Dermis blood vessel endothelial cell (primary cell): ENCODE data around the gene RPS6KA3. TPM values are rescaled to one million over a fixed set of nuclear protein-coding genes. Genes with fewer than 3 reads are reported as not detected.
"Not testable (repeated sequence)": the region's sequence is repeated elsewhere in the genome, so short reads cannot be mapped to it uniquely, and the experiment has no call there.

ENCODE experiments used
- DNase-seq: peaks from one replicate; pipeline ENCODE4 v3.0.0; 2010
- total RNA-seq: library from RNA; depleted of rRNA; stranded (reverse); fragments of >200 nt; gene quantifications from 2 replicates; pipeline ENCODE4 v1.2.3, GENCODE V29; 2014

The RPS6KA3 gene
- total RNA-seq, 1 donor from 2014 or later = 156 TPM

GRCh38 chrX:20141281-20142220 lies 125.2 kb downstream of the RPS6KA3 start, which contains the start of gene EIF1AX:
Gene EIF1AX, minus strand, starts transcription at chrX:20141838. Its CDS starts 198 bp downstream, at chrX:20141640.
- DNase-seq = peak; percentile 97

DNA sequence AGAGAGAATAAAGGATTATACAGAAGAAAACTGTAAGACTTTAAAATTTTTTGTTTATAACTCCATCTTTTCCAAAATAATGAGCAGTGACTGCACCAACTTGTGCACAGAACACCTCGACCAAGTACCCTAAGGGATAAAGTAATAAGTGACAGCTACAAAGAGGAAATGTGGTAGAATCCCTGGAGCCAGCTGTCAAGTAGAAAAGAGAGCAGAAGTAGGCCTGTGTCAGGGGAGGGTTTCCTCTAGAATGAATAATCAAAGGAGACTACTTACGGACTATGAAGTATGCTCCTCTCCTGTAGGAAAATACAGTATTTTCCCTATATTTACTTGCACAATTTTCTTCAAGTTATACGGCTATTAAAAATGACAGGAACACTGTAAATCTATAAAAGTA lies 126.3 kb downstream of the RPS6KA3 start:
- peak; percentile 17 for DNase-seq

- no peak for DNase-seq
These were observed 126.7 kb downstream of the RPS6KA3 start for GRCh38 chrX:20139966-20140365.

DNA sequence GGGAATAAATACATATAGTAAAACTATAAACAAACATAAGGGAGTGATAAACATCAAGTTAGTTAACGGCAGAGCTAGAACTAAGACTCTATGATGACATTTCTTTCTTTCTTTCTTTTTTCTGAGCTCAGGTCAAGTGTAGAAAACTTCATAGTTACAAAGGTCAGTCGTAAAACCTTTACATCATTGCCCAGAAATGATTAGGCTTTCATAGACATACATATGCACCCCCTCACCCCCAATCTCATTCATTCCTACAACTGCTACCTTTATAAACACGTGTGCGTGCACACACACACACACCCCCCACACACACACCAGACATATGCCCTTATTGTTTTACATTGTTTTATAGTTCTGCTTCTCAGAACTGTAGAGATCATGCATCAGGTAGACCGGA lies 130.8 kb downstream of the RPS6KA3 start:
- no peak for DNase-seq

DNA sequence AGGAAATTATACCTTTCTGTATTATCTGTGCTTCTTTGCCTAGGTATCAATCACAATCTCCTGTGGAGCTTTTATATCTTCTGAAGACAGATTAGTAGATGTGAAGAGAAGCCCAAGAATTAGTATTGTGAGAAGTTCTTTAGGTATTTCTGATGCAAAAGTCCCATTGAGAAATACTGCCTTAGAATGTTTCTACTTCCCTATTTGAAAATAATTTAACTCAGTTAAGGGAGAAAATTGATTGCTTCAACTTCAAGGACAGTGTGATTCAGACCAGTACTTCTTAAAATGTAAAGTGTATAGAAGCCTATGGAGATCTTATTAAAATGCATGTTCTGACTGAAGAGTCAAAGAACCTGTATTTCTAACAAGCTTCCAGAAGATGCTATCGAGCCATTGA lies 134.0 kb downstream of the RPS6KA3 start:
- DNase-seq = no peak

- DNase-seq = no peak
These were observed 136.4 kb downstream of the RPS6KA3 start for GRCh38 chrX:20130357-20130756.

DNA sequence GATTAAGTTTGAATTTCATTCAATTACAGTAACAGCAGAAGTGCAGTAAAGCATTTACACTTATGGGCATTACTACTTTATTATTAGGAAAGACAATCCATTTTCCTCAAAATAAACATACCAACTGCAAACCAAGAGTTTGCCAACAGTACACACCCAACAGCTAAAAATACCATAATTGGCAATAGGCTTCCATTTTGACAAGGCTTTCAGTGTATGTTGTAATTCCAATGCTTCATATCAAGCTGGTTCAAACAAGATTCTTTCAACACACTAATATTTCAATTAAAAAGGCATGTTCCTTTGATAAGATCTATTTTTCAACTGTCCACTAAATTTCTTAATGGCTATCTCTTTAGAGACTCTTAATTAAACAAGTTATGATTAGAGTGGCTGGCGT lies 137.2 kb downstream of the RPS6KA3 start:
- no peak for DNase-seq

DNA sequence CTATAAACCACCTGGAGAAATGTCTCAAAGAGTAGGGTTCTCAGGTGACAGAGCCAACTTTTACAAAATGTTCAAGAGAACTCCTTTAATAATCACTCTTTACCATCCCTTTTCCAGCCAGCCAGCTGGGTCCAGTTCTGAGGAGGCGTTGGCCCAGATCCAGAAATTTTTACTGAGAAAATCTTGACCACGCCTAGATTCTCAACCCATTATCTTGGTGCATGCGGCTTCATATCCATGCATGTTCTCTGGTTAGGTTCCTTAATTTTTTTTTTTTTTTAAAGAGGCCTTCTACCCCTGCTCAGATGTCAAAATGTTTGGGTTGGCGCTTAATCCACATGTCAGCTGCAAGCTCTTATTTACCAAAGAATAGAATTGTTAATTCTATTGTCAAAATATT lies 138.0 kb downstream of the RPS6KA3 start:
- no peak for DNase-seq

- not testable (repeated sequence) for DNase-seq
These were observed 139.3 kb downstream of the RPS6KA3 start for GRCh38 chrX:20127440-20127839.

DNA sequence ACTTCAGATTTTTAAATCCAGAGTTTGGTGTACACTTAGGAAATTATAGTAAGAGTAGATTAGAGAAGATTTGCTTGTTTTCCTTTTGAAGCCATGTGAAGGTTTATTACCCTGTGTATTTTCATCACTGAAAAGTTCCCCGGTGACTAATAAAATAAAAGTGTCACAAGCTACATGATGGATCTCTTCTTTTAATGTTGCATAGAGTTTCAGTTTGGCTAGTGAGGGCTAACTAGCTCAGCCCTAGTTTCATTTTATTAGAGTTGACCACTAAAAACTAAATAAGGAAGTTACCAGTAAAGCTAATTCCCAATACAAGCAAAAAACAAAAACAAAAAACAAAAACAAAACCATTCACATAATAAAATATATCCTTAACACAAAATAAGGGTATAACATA lies 139.9 kb downstream of the RPS6KA3 start:
- not testable (repeated sequence) for DNase-seq

GRCh38 chrX:20124964-20125363 lies 141.7 kb downstream of the RPS6KA3 start:
- no peak for DNase-seq

DNA sequence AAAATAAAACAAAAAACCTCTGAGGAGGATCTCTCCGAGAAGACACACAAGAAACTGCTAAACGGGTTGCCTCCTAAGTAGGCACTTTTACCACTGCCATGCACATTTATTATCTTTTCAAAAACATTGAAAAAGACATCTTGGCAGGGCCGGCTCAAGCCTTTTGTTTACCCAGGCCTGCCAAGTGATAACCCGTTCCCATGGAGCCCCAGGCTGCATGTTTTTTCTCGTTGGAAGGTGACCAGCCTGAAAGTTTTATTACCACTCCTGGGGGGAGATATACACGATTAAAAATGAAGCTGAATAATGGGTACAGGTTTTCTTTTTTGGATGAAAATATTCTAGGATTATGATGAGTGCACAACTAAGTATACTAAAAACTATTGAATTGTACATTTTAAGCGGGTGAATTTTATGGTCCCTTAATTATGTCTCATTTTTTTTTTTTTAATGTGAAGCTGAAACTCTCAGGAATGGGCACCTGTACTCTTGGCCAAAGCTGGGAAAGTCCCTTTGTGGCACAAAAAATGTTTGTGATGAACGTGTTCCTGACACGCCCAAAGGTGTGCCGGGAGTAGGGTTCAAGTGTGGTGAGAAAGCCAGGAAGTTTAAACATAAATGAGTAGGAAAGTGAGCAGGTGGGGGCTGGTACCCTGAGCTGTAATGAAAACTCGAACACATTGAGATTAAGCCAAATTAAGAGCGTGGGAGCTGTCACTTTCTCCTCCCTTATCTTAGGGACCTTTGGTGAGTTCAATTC lies 148.5 kb downstream of the RPS6KA3 start:
- no peak for DNase-seq

DNA sequence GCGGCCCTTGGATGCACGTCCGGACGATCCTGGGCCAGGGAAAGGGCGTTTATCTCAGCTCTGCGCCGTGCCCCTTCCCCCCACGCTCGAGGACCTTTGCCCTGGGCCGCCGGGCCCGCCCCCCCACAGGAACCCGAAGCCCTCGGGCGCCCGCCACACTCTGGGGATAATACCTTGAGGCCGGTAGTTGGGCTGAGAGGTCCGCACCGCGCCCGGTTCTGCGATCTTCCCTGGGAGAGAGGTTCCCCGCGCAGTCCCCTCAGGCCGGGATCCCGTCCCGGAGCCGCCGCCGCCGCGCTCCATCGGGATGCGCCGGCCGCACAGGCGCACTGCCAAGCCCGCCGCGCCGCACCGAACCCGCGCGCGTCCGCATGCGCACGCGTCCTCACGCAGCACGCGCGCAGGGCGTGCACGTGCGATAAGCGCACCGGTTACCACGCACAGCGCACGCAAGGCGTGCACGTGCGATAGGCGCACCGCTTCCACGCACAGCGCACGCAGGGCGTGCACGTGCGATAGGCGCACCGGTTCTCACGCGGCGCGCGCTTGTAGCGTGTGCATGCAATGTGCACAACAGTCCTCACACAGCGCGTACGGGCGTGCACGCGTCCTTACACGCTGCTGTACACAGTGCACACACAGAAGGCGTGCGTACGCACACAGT lies 150.0 kb downstream of the RPS6KA3 start, which contains the start of gene MAP7D2:
Gene MAP7D2, minus strand, starts transcription at position 331 of the 664 bp plus-strand sequence. Its CDS starts 28 bp downstream, at position 303.
- DNase-seq = no peak

GRCh38 chrX:20116087-20116576 lies 150.6 kb downstream of the RPS6KA3 start:
- DNase-seq = no peak

- DNase-seq = no peak
These were observed 154.5 kb downstream of the RPS6KA3 start for GRCh38 chrX:20112022-20112774.

DNA sequence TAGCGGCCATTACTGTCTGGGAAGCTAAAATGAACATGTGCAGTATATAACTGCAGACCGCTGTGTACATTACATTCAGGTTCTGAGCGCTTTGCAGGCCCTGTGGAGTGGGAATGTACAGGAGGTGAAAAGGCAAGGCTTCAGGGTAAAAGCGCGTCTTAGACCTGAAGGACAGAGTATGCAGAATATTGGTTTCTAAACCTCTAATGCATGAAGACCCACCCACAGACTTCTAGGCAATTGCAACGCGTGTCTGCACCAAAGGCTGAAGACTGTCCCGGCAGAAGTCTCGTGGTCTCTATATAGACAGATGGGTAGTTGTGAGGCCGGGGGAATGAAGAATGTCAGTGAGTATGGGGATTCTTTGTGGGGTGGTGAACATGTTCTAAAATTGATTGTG lies 155.4 kb downstream of the RPS6KA3 start:
- no peak for DNase-seq

DNA sequence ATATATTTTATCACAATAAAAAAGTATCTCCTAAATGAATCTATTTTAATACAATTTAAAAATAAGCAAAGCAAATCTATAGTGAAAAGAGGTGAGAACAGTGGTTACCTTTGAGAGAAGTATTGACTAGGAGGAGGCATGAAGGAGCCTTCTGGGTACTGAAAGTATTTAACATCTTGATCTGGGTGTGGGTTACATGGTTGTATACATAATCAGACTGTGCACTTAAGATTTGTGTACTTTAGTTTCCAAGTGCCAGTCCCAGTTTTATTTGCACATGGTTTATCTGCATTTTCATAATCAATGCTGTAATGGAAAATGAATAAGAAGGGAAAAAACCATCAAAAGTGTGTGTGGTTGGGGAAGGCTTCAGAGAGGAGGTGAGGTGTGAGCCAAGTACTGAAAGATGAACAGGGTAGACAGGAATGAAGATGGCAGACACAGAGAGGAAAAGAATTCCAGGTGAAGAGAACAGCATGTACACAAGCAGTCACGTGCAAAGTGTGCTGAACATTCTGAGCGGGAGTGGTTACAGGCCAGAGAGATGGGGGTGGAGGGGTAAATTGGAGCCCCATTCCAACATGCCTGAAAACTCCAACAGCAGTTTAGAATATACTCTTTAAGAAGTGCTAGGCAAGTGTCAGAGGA lies 164.7 kb downstream of the RPS6KA3 start:
- no peak for DNase-seq
